GM21360 (cell line): ENCODE results near the gene RABGAP1L.
"Not testable (repeated sequence)": the region's sequence is repeated elsewhere in the genome, so short reads cannot be mapped to it uniquely, and the experiment has no call there.

Experiments used
- ATAC-seq: cut with Tn5 transposase; IDR thresholded peaks from one replicate; pipeline ENCODE4 v1.9.1; 2021; ENCODE audit warnings: mild to moderate bottlenecking, moderate library complexity; ENCODE audit not compliant: unreplicated experiment

The RABGAP1L gene

DNA sequence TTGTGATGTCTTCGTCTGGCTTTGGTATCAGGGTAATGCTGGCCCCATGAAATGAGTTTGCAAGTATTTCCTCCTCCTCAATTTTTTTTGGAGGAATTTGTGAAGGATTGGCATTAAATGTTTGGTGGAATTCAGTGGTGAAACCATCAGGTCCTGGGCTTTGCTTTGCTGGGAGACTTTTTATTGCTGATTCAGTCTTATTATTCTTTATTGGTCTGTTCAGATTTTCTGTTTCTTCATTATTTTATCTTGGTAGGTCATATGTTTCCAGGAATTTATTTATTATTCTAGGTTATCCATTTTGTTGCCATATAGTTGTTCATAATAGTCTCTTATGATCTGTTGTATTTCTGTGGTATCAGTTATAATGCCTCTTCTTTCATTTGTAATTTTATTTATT lies 126.7 kb downstream of the RABGAP1L start:
- ATAC-seq: no peak

DNA sequence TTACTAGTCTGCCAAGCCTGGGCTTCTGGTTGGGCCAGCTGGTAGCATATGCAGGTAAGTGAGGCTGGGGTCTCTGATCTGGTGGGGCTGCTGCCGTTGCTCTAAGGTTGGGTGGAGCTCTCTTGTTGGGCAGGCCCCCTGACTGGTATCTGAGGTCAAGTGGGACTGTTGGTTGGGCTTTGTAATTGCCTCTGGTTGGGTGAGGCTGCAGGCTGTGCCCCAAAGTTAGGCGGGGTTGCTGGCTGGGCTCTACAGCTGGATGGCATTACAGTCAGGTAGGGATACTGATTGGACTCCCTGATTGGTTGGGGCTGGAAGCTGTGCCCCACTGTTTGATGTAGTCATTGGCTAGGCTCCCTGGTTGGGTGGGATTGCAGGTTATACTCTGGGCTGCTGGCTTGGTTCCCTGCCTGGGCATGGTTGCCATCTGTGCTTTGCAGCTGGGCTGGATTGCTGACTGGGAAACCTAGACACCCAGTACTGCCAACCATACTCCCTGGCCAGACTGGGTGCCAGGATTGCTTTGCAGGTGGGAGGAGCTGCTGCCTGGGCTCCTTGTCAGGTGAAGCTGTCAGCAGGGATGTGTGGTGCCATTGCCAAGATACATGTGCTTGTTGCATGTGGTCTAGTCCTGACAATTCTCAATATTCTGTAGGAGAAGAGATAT lies 130.5 kb downstream of the RABGAP1L start:
- ATAC-seq: no peak

DNA sequence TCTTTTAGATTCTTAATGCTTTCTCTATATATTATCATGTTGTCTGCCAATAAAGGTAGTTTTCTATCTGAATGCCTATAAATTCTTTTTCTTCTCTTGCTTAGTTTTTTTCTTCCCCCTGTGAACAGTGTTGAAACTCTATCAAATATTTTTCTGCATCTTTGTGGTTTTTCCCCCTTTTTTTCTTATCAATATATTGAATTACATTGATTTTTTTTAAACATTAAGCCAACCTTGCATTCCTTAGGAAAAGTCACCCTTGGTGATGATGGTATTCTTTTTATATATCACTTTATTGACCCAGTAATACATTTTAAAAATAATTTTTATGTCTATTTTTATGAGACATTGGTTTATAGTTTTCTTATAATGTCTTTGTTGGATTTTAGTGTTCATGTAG lies 131.7 kb downstream of the RABGAP1L start:
- ATAC-seq: no peak

DNA sequence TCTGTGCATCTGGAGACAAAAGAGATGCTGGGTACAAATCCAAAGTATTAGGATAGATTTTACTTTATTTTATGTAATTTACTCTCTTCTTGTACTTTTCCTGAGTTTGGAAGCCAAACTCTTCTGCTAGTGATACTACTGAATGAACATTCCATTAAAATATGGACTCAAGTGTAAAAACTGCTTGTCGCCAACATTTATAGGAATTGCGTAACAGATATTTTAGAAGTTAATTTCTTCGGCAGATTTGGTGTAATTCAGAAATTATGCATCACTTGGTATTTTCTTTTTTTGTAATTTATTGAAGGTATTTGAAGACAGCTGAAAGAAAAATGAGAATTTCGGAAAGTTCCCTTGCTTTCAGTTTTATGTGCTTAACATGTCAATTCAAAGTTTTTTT lies 137.0 kb downstream of the RABGAP1L start:
- ATAC-seq: no peak

DNA sequence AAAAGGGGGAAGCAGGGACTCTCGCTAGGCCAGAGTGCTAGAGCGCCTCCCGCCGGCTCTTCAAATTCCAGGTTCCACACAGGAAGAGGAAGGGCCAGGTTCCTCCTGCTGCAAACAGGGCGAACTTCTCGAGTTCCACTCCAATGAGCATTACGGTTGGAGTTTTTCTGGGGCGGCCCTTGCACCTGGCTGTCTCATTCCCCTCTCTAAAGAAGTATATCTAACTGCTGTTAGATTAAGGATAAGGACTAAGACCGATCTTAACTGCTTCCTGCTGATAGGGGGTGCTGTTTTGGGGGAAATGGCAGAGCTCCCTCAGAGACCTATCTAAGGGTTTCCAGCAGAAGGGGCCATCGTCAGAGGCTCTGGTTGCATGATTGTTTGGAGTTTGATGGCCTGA lies 138.0 kb downstream of the RABGAP1L start:
- no peak for ATAC-seq

DNA sequence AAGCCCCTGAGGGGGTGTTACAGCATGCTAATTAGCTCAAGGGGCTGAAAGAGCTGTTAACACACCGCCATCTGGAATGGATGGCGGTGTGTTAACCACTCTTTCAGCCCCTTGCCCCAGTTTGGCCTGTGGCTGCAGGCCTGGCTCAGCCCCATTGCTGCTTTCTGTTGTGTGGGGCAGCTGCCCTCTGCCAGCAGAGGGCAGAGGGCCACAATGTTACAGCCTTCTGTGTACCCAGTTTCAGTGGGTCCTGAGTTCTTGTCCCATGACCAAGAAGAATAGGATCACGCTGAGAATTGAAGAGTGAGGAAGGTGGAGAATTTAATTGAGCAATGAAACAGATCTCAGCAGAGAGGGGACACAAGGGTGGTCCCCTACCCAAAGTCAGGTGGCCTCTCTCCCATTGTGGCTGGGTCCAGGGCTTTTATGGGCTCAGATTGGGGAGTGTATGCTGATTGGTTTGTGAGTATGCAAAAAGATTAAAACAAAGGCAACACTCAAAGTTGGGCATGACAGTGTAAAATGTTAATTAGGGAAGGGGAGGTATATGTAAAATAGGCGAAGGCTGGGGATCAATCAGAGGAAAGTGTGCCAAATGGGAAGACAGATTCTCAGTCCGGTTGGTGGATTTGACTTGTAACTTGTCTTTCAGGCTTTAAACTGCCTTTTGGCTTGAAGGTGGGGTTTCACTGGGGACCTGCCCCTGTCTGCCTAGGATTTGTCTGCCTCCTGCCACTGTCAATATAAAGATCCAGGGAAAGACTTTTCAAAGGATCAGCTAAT lies 142.2 kb downstream of the RABGAP1L start:
- ATAC-seq: no peak

DNA sequence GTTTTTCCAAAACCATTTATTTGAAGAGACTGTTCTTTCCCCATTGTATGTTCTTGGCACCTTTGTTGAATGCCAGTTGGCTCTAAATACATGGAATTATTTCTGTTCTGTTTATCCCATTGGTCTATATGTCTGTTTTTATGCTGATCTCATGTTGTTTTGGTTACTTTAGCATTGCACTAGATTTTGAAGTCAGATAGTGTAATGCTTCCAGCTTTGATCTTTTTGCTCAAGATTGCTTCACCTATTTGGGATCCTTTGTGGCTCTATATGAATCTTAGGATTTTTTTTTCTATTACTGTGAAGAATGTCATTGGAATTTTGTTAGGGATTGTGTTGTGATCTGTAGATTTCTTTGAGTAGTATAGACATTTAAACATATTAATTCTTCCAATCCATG lies 149.3 kb downstream of the RABGAP1L start:
- ATAC-seq: no peak

DNA sequence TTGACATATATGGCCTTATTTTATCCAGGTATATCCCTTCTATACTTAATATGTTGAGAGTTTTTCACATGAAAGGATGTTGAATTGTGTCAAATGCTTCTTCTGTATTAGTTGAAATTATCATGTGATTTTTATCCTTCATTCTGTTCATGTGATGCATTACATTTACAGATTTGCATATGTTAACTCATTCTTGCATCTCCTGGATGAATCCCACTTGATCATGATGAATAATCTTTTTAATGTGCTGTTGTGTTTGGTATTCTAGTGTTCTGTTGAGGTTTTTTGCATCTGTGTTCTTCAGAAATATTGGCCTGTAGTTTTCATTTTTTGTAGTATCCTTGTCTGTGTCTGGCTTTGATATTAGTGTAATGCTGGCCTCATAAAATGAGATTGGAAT lies 150.2 kb downstream of the RABGAP1L start:
- ATAC-seq: no peak

DNA sequence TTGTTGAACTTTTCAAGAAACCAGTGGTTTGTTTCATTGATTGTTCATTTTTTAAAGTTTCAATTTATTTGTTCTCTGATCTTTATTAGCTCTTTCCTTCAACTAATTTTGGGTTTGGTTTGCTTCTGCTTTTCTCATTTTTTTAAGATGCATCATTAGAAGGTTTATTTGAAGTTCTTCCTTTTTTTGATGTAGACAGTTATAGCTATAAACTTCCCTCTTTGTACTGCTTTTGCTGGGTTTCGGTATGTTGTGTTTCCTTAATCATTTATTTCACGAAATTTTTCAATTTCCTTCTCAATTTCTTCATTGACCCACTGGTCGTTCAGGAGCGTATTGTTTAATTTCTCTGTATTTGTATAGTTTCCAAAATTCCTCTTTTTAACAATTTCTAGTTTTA lies 155.1 kb downstream of the RABGAP1L start:
- ATAC-seq: no peak

DNA sequence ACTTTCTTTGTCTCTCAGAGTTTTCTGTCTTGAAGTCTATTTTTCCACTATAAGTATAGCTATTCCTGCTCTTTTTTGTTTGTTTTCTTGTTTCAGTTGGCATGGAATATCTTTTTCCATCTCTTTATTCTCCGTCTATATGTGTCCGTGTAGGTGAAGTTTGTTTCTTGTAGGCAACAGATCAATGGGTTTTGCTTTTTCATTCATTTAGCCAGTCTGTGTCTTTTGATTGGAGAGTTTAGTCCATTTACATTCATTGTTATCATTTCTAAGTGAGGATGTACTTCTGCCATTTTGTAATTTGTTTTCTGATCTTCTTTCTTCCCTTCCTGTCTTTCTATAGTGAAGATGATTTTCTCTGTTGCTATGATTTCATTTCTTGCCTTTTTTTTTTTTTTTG lies 155.9 kb downstream of the RABGAP1L start:
- no peak for ATAC-seq

DNA sequence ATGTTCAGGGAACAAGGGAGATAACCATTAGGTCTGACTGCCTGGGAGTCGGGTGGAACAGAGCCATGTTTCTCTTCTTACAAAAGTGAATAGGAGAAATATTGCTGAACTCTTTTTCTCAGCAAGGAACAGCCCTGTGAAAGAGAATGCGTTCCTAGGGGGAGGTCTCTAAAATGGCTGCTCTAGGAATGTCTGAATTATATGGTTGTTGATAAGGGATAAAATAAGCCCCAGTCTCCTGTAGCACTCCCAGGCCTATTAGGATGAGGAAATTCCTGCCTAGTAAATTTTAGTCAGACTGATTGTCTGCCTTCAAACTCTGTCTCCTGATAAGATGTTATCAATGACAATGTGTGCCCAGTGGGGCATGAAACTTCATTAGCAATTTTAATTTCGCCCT lies 161.6 kb downstream of the RABGAP1L start:
- ATAC-seq: not testable (repeated sequence)

DNA sequence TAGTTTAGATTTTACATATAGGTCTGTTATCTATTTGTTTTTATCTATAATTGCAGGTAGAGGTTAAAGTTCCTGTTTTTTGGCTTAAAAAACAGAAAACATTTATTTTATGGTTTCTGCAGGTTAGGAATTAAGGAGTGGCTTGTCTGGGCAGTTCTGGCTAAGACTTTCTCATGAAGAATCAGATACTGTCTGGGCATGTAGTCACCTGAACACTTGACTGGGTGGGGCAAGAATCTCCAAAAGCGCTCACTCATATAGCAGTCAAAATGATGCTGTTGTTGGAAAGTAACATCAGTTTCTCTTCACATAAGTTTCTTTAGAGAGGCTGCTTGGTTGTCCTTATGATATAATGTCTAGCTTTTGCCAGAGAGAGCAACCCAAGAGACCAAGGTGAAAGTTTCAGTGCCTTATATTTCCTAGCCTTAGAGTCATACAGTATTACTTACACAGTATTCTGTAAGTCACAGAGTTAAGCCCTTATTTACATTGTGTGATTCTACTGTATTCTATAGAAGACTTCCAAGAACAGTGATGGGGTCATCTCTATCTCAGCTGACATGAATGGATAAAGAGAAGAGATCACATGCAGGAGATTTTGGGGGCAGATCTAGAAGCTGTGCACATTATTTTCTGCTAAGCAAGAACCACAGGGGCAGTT lies 163.0 kb downstream of the RABGAP1L start:
- no peak for ATAC-seq

DNA sequence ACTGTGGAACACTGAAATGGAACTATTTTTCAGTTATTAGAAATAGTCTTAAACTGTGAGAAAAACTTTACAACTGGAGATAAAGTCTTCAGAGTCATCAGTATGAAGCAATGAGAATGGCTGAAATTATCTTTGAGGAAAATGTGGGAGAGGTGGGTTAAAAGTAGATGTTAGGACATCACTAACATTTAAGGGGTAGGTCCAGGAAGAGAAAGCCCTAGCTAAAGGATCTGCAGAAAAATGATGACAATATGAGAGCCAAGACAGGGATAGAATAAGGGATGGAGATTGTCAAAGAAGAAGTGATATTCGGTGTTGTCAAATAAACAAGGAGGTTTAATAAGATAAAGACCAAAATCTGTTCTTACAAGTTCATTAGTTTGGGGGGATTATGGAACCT lies 165.2 kb downstream of the RABGAP1L start:
- no peak for ATAC-seq

DNA sequence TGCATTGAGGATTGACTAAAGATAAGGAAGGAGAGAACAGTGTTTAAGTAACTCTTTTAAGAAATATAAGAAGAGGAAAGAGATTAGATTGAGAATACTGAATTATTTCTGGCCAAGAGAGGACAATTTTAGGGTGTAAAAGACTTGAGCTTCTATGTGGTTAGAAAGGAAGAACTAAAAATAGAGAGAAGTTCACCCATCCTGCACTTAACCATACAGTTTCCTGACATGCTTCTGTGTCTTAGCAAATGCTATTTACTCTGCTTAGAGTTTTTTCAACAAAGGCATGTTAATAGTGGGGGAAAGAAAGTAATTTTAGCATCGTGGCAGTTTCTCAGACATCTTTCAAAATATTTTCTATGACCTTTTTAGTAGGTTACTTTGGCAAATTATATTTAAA lies 165.6 kb downstream of the RABGAP1L start:
- no peak for ATAC-seq

DNA sequence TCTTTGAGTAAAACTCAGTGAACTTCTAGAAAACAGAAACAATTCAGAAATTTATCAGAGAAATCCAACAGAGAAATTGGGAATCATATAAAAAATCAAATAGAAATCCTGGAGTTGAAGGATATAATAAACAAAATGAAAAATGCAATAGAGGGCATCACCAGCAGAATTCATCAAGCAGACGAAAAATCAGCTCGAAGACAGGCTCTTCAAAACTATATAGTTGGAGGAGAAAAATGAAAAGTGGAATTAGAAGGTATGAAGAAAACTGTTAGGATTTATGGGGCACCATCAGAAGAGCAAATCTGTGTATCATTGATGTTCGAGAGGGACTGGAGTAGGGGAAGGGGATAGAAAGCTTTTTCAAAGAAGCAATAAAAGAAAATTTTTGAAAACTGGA lies 167.0 kb downstream of the RABGAP1L start:
- ATAC-seq: no peak

DNA sequence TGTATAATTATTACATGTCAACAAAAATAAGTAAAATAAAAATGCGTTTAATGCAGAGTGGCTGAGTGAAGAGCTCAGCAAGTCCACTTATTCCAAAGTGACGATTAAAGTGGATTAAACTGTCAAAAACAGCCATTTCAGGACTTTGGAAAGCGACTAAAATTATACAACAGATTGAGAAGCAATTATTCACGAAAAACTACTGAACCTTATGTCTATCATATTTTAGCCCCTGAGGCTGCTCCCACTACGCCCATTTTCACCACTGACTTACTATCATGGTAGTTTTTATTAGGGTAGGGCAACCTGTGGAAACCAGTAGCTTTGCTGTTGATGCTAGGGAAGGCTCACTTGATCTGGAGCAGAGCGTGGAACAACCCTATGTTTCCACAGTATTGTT lies 174.1 kb downstream of the RABGAP1L start:
- ATAC-seq: no peak

DNA sequence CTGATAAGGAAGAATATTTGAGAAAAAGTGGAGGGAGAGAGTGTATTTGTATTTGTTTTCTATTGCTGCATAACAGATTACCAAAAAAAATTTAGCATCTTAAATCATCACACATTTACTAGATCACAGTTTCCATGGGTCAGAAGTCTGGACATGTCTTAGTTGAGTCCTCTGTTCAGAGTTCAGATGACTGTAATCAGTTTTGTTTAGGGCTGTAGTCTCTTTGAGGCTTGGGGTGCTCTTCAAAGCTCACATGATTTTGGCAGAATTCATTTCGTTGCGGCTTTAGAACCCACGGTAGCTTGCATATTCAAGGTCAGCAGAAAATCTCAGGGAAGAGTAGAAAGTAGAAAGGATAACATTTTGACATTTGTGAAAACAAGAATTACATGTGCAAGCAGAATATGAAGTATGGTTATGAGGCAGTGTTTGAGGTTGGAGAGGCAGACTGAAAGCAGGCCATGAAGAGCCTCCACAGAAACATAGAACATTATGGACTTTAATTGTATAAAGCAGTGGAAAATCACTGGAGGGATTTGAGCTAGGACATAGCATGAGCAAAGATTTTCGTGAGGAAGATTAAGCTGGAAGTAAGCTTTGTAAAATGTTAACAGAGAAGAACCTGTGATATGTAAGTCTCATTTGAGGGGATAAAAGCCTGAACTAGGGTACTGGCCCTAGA lies 177.8 kb downstream of the RABGAP1L start:
- no peak for ATAC-seq

DNA sequence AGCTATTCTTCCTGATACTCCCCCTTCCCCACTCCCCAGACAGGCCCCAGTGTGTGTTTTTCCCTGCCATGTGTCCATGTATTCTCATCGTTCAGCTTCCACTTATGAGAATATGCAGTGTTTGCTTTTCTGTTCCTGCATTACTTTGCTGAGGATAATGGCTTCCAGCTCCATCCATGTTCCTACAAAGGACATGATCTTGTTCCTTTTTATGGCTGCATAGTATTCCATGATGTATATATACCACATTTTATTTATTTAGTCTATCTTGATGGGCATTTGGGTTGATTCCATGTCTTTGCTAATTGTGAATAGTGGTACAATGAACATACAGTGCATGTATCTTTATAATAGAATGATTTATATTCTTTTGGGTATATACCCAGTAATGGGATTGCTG lies 181.1 kb downstream of the RABGAP1L start:
- not testable (repeated sequence) for ATAC-seq

DNA sequence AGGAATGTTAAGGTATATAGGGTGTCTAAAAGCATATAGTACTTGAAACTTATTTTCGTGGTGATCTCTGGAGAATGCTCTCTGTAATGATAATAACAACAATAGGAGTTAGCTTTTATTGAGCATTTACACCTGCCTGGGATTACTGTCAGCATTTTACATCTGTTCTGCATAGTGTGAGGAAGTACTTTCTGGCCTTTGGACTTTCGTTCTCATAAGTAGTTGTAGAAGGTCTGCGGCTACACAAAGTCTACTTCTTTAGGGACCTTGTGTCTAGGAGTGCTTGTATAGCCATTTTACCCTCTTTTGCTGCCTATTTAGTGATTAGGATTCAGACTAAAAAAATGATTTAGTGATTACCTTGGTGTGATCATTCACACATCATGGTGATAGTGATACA lies 184.8 kb downstream of the RABGAP1L start:
- no peak for ATAC-seq

DNA sequence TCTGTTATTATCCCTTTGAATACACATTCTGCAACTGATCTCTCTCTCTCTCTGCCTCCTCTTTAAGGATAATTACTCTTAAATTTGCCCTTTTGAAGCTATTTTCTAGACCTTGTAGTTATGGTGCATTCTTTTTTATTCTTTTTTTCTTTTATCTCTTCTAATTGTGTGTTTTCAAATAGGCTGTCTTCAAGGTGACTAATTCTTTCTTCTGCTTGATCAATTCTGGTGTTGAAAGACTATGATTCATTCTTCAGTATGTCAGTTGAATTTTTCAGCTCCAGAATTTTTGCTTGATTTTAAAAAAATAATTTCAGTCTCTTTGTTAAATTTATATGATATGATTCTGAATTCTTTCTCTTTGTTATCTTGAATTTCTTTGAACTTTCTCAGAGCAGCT lies 192.8 kb downstream of the RABGAP1L start:
- ATAC-seq: no peak

DNA sequence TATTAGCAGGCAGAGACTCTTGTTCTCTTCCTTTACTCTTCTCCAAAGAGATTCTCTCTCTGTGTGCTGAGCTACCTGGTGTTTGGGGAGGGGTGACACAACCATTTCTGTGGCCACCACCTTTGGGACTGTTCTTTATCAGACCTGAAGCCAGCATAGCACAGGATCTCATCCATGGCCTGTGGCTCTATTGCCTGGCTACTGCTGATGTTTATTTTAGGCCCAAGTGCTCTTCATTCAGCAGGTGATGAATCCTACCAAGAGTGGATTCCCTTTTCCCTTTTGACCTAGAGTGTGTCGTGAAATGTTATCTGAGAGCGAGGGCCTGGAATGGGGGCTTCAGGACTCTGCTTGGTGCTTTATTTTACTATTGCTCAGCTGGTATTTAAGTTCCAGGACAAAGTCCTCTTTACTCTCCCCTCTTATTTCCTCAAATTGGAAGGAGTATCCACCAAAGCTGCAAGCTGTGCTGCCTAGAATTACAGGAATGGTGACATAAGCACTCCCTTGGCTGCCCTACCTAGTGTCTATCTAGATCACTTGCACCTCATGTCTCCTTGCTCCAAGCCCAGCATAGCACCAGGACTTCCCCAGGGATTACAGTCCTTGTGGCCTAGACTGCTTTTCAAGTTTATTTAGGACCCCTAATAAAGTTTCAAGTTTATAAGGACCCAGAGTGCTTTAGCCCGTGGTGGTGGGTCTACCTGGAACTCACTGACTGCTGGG lies 193.7 kb downstream of the RABGAP1L start:
- no peak for ATAC-seq
